HEK293 (cell line): ENCODE data around the gene CENPT.

Source experiments
- BCL11A ChIP-seq: fragments of 450-650 bp; formaldehyde crosslinking; IDR thresholded peaks from 2 replicates; pipeline ENCODE4 v1.5.1; 2016; ENCODE audit warnings: low read depth, missing biosample characterization, missing genetic modification characterization
- BCL11B ChIP-seq: fragments of 450-650 bp; formaldehyde crosslinking; IDR thresholded peaks from 2 replicates; pipeline ENCODE4 v1.5.1; 2016; ENCODE audit warnings: low read depth, missing biosample characterization, missing genetic modification characterization
- KLF16 ChIP-seq: fragments of 450-650 bp; formaldehyde crosslinking; IDR thresholded peaks from 2 replicates; pipeline ENCODE4 v1.5.1; 2017; ENCODE audit warnings: missing biosample characterization, missing genetic modification characterization
- PRDM2 ChIP-seq: fragments of 450-650 bp; formaldehyde crosslinking; IDR thresholded peaks from 2 replicates; pipeline ENCODE4 v1.5.1; 2016; ENCODE audit warnings: missing biosample characterization, missing genetic modification characterization, borderline replicate concordance
- YY1 ChIP-seq: fragments of 450-650 bp; formaldehyde crosslinking; IDR thresholded peaks from 2 replicates; pipeline ENCODE4 v1.5.1; 2018; ENCODE audit warnings: missing biosample characterization, missing genetic modification characterization
- ZBTB10 ChIP-seq: fragments of 450-650 bp; formaldehyde crosslinking; IDR thresholded peaks from 2 replicates; pipeline ENCODE4 v1.5.1; 2016; ENCODE audit warnings: missing biosample characterization, missing genetic modification characterization
- ZBTB21 ChIP-seq: fragments of 450-650 bp; formaldehyde crosslinking; IDR thresholded peaks from 2 replicates; pipeline ENCODE4 v1.5.1; 2017; ENCODE audit warnings: missing biosample characterization, missing genetic modification characterization
- ZBTB49 ChIP-seq: fragments of 450-650 bp; formaldehyde crosslinking; IDR thresholded peaks from 2 replicates; pipeline ENCODE4 v1.5.1; 2016; ENCODE audit warnings: missing biosample characterization, missing genetic modification characterization, low read depth
- ZFP41 ChIP-seq: fragments of 450-650 bp; formaldehyde crosslinking; IDR thresholded peaks from 2 replicates; pipeline ENCODE4 v1.5.1; 2016; ENCODE audit warnings: missing biosample characterization, missing genetic modification characterization, borderline replicate concordance
- ZFP69B ChIP-seq: fragments of 450-650 bp; formaldehyde crosslinking; IDR thresholded peaks from 2 replicates; pipeline ENCODE4 v1.5.1; 2016; ENCODE audit warnings: missing biosample characterization, missing genetic modification characterization
- ZNF132 ChIP-seq: fragments of 450-650 bp; formaldehyde crosslinking; IDR thresholded peaks from 2 replicates; pipeline ENCODE4 v1.5.1; 2017; ENCODE audit warnings: missing biosample characterization, missing genetic modification characterization, borderline replicate concordance
- ZNF174 ChIP-seq: fragments of 450-650 bp; formaldehyde crosslinking; IDR thresholded peaks from 2 replicates; pipeline ENCODE4 v1.5.0; 2017; ENCODE audit warnings: missing biosample characterization, mild to moderate bottlenecking, missing genetic modification characterization
- ZNF18 ChIP-seq: fragments of 450-650 bp; formaldehyde crosslinking; IDR thresholded peaks from 2 replicates; pipeline ENCODE4 v1.5.1; 2016; ENCODE audit warnings: missing biosample characterization, missing genetic modification characterization
- ZNF214 ChIP-seq: fragments of 450-650 bp; formaldehyde crosslinking; IDR thresholded peaks from 2 replicates; pipeline ENCODE4 v1.5.1; 2017; ENCODE audit warnings: missing biosample characterization, mild to moderate bottlenecking, missing genetic modification characterization, borderline replicate concordance
- ZNF223 ChIP-seq: fragments of 450-650 bp; formaldehyde crosslinking; IDR thresholded peaks from 2 replicates; pipeline ENCODE4 v1.5.1; 2016; ENCODE audit warnings: missing biosample characterization, missing genetic modification characterization
- ZNF23 ChIP-seq: fragments of 450-650 bp; formaldehyde crosslinking; IDR thresholded peaks from 2 replicates; pipeline ENCODE4 v1.5.1; 2016; ENCODE audit warnings: missing biosample characterization, missing genetic modification characterization, borderline replicate concordance
- ZNF354C ChIP-seq: fragments of 450-650 bp; formaldehyde crosslinking; IDR thresholded peaks from 2 replicates; pipeline ENCODE4 v1.5.1; 2016; ENCODE audit warnings: missing biosample characterization, missing genetic modification characterization, low read depth, borderline replicate concordance
- ZNF404 ChIP-seq: fragments of 450-650 bp; formaldehyde crosslinking; IDR thresholded peaks from 2 replicates; pipeline ENCODE4 v1.5.1; 2017; ENCODE audit warnings: missing biosample characterization, missing genetic modification characterization
- ZNF416 ChIP-seq: fragments of 450-650 bp; formaldehyde crosslinking; IDR thresholded peaks from 2 replicates; pipeline ENCODE4 v1.5.1; 2016; ENCODE audit warnings: missing biosample characterization, missing genetic modification characterization
- ZNF473 ChIP-seq: fragments of 450-650 bp; formaldehyde crosslinking; IDR thresholded peaks from 2 replicates; pipeline ENCODE4 v1.5.1; 2017; ENCODE audit warnings: missing biosample characterization, missing genetic modification characterization
- ZNF548 ChIP-seq: fragments of 450-650 bp; formaldehyde crosslinking; IDR thresholded peaks from 2 replicates; pipeline ENCODE4 v1.5.1; 2016; ENCODE audit warnings: missing biosample characterization, missing genetic modification characterization
- ZNF623 ChIP-seq: fragments of 450-650 bp; formaldehyde crosslinking; IDR thresholded peaks from 2 replicates; pipeline ENCODE4 v1.5.1; 2016; ENCODE audit warnings: missing biosample characterization, missing genetic modification characterization
- ZNF624 ChIP-seq: fragments of 450-650 bp; formaldehyde crosslinking; IDR thresholded peaks from 2 replicates; pipeline ENCODE4 v1.5.1; 2017; ENCODE audit warnings: missing biosample characterization, missing genetic modification characterization
- ZNF626 ChIP-seq: fragments of 450-650 bp; sonication (Bioruptor Pico); formaldehyde crosslinking; IDR thresholded peaks from 2 replicates; pipeline ENCODE4 v1.5.1; 2018; ENCODE audit warnings: missing biosample characterization, missing genetic modification characterization, inconsistent platforms
- ZNF660 ChIP-seq: fragments of 450-650 bp; IDR thresholded peaks from 2 replicates; pipeline ENCODE4 v1.5.1; 2018; ENCODE audit warnings: missing biosample characterization, mild to moderate bottlenecking, missing genetic modification characterization
- ZNF701 ChIP-seq: fragments of 450-650 bp; formaldehyde crosslinking; IDR thresholded peaks from 2 replicates; pipeline ENCODE4 v1.5.1; 2016; ENCODE audit warnings: missing biosample characterization, missing genetic modification characterization
- ZNF792 ChIP-seq: fragments of 450-650 bp; formaldehyde crosslinking; IDR thresholded peaks from 2 replicates; pipeline ENCODE4 v1.5.1; 2016; ENCODE audit warnings: missing biosample characterization, missing genetic modification characterization
- ZNF830 ChIP-seq: fragments of 450-650 bp; IDR thresholded peaks from 2 replicates; pipeline ENCODE4 v1.5.0; 2018; ENCODE audit warnings: missing biosample characterization, missing genetic modification characterization, low read depth, mild to moderate bottlenecking, moderate library complexity

Gene CENPT

GRCh38 chr16:67892899-67893742 is 45.6 kb upstream of the CENPT start, which contains the start of gene PSKH1 (continued):
- TF ChIP-seq ZNF214 (tag by site-specific recombination) (no peak), ZNF701 (tag by site-specific recombination) (no peak), ZNF18 (tag by site-specific recombination) (no peak), ZNF132 (tag by site-specific recombination) (no peak), ZNF473 (tag by site-specific recombination) (no peak), ZNF174 (tag by site-specific recombination) (no peak), ZBTB21 (tag by site-specific recombination) (peak; percentile 87), ZNF830 (no peak), BCL11A (tag by site-specific recombination) (no peak), ZNF23 (tag by site-specific recombination) (no peak), ZNF792 (tag by site-specific recombination) (no peak), KLF16 (no peak), ZNF623 (tag by site-specific recombination) (no peak), ZNF223 (no peak), BCL11B (tag by site-specific recombination) (no peak), PRDM2 (tag by site-specific recombination) (no peak), ZNF416 (tag by site-specific recombination) (no peak), ZNF626 (tag by site-specific recombination) (0 out of 2 replicates have a peak, but pooled peaks have one; percentile 38), ZBTB10 (tag by site-specific recombination) (no peak), ZFP41 (no peak), ZNF660 (tag by site-specific recombination) (peak; percentile 65), ZNF548 (tag by site-specific recombination) (no peak), ZNF624 (tag by site-specific recombination) (no peak), ZBTB49 (no peak), YY1 (tag by site-specific recombination) (peak; percentile 87), ZFP69B (no peak), ZNF354C (tag by site-specific recombination) (no peak), ZNF404 (no peak)
